Tibial nerve (tissue), 4 donors: ENCODE measurements around the gene TAF12. TPM values are rescaled to one million over a fixed set of nuclear protein-coding genes. Genes with fewer than 3 reads are reported as not detected.
A peak's percentile ranks its signal among the peaks of the same experiment; 100 is the strongest.

ENCODE experiments used
- DNase-seq, 2 donors: peaks; one replicate each; pipeline ENCODE4 v3.0.0-alpha.2; 2019; ENCODE audit warnings: low spot score in 2 of 2
- H3K27ac ChIP-seq, 4 donors: fragments of 200-600 bp; sonication (generic) in 3 of 4; one replicate each; pipeline ENCODE4 v1.5.1; 2017 to 2019; ENCODE audit warnings: mild to moderate bottlenecking in 1 of 4
- H3K27me3 ChIP-seq, 2 donors: fragments of 200-600 bp; sonication (generic) in 1 of 2; one replicate each; pipeline versions ENCODE4 v1.5.1 to v1.6.0; 2017 to 2019
- H3K36me3 ChIP-seq, 3 donors: fragments of 200-600 bp; sonication (generic); one replicate each; pipeline ENCODE4 v1.5.1; 2018 to 2019
- H3K4me1 ChIP-seq, 4 donors: fragments of 200-600 bp; sonication (generic) in 3 of 4; one replicate each; pipeline ENCODE4 v1.5.1; 2017 to 2019
- H3K4me3 ChIP-seq, 4 donors: fragments of 200-600 bp; sonication (generic) in 3 of 4; one replicate each; pipeline ENCODE4 v1.5.1; 2017 to 2019; ENCODE audit warnings: mild to moderate bottlenecking in 1 of 4, moderate library complexity in 1 of 4
- H3K9me3 ChIP-seq, 4 donors: fragments of 200-600 bp; sonication (generic) in 3 of 4; one replicate each; pipeline ENCODE4 v1.5.1; 2017 to 2019
- CTCF ChIP-seq, 5 experiments: fragments of 200-600 bp in 3 of 5; fragments of 450-650 bp in 2 of 5; sonication (generic) in 3 of 5; IDR thresholded peaks; one replicate each; pipeline ENCODE4 v1.5.1; 2016 to 2019; ENCODE audit warnings: antibody characterized with exemption in 5 of 5, mild to moderate bottlenecking in 3 of 5, moderate library complexity in 2 of 5
- EP300 ChIP-seq, 2 donors: sonication (generic); formaldehyde crosslinking; IDR thresholded peaks; one replicate each; pipeline ENCODE4 v1.6.1; 2017; ENCODE audit warnings: antibody characterized with exemption in 2 of 2, mild to moderate bottlenecking in 1 of 2
- POLR2A ChIP-seq, 2 donors: fragments of 450-650 bp; IDR thresholded peaks; one replicate each; pipeline ENCODE4 v1.6.1; 2017; ENCODE audit warnings: antibody characterized with exemption in 2 of 2, mild to moderate bottlenecking in 2 of 2, moderate library complexity in 2 of 2
- WGBS, 2 donors: methylation state at CpG; one replicate each; pipeline ENCODE4 v1.1.5; 2018; 5-methylcytosine and 5-hydroxymethylcytosine counted together
- small RNA-seq: library from RNA; depleted of rRNA; stranded (forward); fragments of <200 nt; gene quantifications from one replicate; pipeline ENCODE3, GENCODE V24; 2016
- total RNA-seq, 4 donors: library from RNA; depleted of rRNA; stranded (reverse); fragments of >200 nt; gene quantifications; one replicate each; pipeline ENCODE4 v1.1.0, GENCODE V29; 2016

TAF12 gene
- total RNA-seq, 4 donors from 2014 or later, result 14.3 to 25.8 (median 24.0) TPM

GRCh38 chr1:28560886-28561285, 82.0 kb downstream of the TAF12 start:
- Histone ChIP-seq H3K9me3 (no peaks in the 10 kb centered on the region), H3K36me3 (peaks cover 2 to 100% (median 17%) of the 10 kb centered on the region in 3 donors), H3K27ac (no peak overlapping the region), H3K4me1 (no peaks in the 10 kb centered on the region), H3K27me3 (no peaks in the 10 kb centered on the region), H3K4me3 (no peak overlapping the region)
- TF ChIP-seq CTCF (IDR thresholded peaks at IDR 0.05) (no peak), EP300 (IDR thresholded peaks at IDR 0.05) (no peak), POLR2A (IDR thresholded peaks at IDR 0.05) (no peak)
- no peak for DNase-seq
- WGBS, 2 donors, result 91 to 95% methylated on average over 3 of the region's 3 CpGs

Small RNAs within 50 kb of the gene (small RNA-seq; reads per million reads assigned to genes)
- gene RF00422 (not detected), gene RNU11 (not detected), gene SNORA16A (not detected), gene SNORA44 (not detected), gene SNORA61 (not detected), gene SNORD99 (89,937 reads per million, percentile 100 among the genes with 10 or more reads in this experiment)

Other genes starting within 250 kb of the TAF12 start
- gene RCC1, start 137.0 kb downstream of the TAF12 start, total RNA-seq, result 10 to 100 TPM; 13.5 to 36.9 (median 19.3) TPM
- 10 to 100 TPM; 22.6 to 35.2 (median 29.3) TPM for gene TRNAU1AP, start 90.0 kb downstream of the TAF12 start, total RNA-seq
- 1 to 10 TPM in 3 of 4 donors, under 1 TPM in 1; 0.87 to 8.7 (median 1.6) TPM for gene RAB42, start 50.8 kb downstream of the TAF12 start, total RNA-seq
- gene RNU11, start 5.5 kb upstream of the TAF12 start, total RNA-seq, result not detected
- gene GMEB1, start 25.7 kb upstream of the TAF12 start, total RNA-seq, result 10 to 100 TPM in 2 of 4 donors, 1 to 10 TPM in 2; 7.1 to 16.2 (median 11.0) TPM
- 10 to 100 TPM; 40.4 to 42.8 (median 41.0) TPM for gene YTHDF2, start 93.9 kb upstream of the TAF12 start, total RNA-seq
- gene OPRD1, start 169.1 kb upstream of the TAF12 start, total RNA-seq, result not detected